Measurements from ENCODE around the gene ABCA4.
"Not testable (repeated sequence)": the region's sequence is repeated elsewhere in the genome, so short reads cannot be mapped to it uniquely, and the experiment has no call there.

GRCh38 chr1:94163249-94163648 is 42.3 kb upstream of the ABCA4 start:
- TF ChIP-seq, protein P1, sequence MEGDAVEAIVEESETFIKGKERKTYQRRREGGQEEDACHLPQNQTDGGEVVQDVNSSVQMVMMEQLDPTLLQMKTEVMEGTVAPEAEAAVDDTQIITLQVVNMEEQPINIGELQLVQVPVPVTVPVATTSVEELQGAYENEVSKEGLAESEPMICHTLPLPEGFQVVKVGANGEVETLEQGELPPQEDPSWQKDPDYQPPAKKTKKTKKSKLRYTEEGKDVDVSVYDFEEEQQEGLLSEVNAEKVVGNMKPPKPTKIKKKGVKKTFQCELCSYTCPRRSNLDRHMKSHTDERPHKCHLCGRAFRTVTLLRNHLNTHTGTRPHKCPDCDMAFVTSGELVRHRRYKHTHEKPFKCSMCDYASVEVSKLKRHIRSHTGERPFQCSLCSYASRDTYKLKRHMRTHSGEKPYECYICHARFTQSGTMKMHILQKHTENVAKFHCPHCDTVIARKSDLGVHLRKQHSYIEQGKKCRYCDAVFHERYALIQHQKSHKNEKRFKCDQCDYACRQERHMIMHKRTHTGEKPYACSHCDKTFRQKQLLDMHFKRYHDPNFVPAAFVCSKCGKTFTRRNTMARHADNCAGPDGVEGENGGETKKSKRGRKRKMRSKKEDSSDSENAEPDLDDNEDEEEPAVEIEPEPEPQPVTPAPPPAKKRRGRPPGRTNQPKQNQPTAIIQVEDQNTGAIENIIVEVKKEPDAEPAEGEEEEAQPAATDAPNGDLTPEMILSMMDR (IDR thresholded peaks at IDR 0.05), result not testable (repeated sequence)
- not testable (repeated sequence) for TF ChIP-seq POLR2A (IDR thresholded peaks at IDR 0.05)
